SK-N-SH (cell line): Measurements from ENCODE around the gene ACTN3.

Experiments
- EZH2phosphoT487 ChIP-seq: fragments of 200-600 bp; sonication (generic); IDR thresholded peaks from 2 replicates; pipeline ENCODE4 v1.6.1; 2017; ENCODE audit warnings: low read depth, mixed run types, mild to moderate bottlenecking, antibody characterized with exemption, moderate library complexity, borderline replicate concordance
- RCOR1 ChIP-seq: fragments of 150-350 bp; IDR thresholded peaks from 2 replicates; pipeline ENCODE4 v1.6.1; 2017; ENCODE audit warnings: antibody characterized with exemption, low read length
- RFX5 ChIP-seq: IDR thresholded peaks from 2 replicates; pipeline ENCODE4 v1.6.1; 2012; ENCODE audit warnings: mild to moderate bottlenecking, improper control_type of control experiment, low read length
- TAF1 ChIP-seq: IDR thresholded peaks from 2 replicates; pipeline ENCODE4 v1.6.1; 2012; ENCODE audit warnings: low read depth, mild to moderate bottlenecking, low read length, moderate library complexity, borderline replicate concordance
- TF ChIP-seq, protein P1 (sequence below): fragments of 200-600 bp; sonication (generic); IDR thresholded peaks from 2 replicates; pipeline ENCODE4 v1.6.1; 2017; ENCODE audit warnings: antibody characterized with exemption, mild to moderate bottlenecking, moderate library complexity

DNA sequence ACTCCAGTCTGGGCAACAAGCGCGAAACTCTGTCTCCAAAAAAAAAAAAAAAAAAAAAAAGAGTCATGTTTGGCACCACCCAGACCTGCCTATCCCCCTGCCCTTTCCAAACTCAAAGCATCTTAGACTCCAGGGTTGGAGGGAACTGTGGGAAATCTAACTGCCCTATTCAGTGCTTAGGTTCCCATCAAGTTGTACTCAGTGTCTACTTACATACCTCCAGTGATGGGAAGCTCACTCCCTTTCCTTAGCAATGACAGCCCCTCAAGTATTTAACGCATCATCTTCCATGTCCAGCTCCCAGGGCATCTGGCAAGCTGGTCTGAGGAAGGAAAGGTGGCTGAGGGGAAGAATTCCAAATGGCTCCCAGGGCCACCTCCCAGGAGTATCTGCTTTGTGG is 3.0 kb downstream of the ACTN3 start:
- TF ChIP-seq TAF1, result no peak
- TF ChIP-seq RCOR1, result no peak
- no peak for TF ChIP-seq RFX5
- TF ChIP-seq, protein P1, sequence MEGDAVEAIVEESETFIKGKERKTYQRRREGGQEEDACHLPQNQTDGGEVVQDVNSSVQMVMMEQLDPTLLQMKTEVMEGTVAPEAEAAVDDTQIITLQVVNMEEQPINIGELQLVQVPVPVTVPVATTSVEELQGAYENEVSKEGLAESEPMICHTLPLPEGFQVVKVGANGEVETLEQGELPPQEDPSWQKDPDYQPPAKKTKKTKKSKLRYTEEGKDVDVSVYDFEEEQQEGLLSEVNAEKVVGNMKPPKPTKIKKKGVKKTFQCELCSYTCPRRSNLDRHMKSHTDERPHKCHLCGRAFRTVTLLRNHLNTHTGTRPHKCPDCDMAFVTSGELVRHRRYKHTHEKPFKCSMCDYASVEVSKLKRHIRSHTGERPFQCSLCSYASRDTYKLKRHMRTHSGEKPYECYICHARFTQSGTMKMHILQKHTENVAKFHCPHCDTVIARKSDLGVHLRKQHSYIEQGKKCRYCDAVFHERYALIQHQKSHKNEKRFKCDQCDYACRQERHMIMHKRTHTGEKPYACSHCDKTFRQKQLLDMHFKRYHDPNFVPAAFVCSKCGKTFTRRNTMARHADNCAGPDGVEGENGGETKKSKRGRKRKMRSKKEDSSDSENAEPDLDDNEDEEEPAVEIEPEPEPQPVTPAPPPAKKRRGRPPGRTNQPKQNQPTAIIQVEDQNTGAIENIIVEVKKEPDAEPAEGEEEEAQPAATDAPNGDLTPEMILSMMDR, result no peak
- TF ChIP-seq EZH2phosphoT487, result no peak
